HepG2 (cell line): ENCODE results near the gene SERPINF2. TPM values are rescaled to one million over a fixed set of nuclear protein-coding genes. Genes with fewer than 3 reads are reported as not detected.

ENCODE experiments used
- KDM4B ChIP-seq: sonication (generic); formaldehyde crosslinking; IDR thresholded peaks from 2 replicates; pipeline ENCODE4 v1.4.0; 2020; ENCODE audit warnings: missing genetic modification reagents
- KLF15 ChIP-seq: sonication (generic); formaldehyde crosslinking; IDR thresholded peaks from 2 replicates; pipeline ENCODE4 v1.8.1; 2023; ENCODE audit warnings: borderline replicate concordance, mild to moderate bottlenecking, inconsistent platforms, missing genetic modification reagents, mixed read lengths
- MATR3 ChIP-seq: sonication (generic); formaldehyde crosslinking; IDR thresholded peaks from 2 replicates; pipeline ENCODE4 v1.4.0; 2020; ENCODE audit warnings: missing genetic modification reagents
- NFIB ChIP-seq: sonication (generic); formaldehyde crosslinking; IDR thresholded peaks from 2 replicates; pipeline ENCODE4 v1.9.0; 2021; ENCODE audit warnings: missing genetic modification reagents, mild to moderate bottlenecking, borderline replicate concordance
- RELA ChIP-seq: sonication (generic); formaldehyde crosslinking; IDR thresholded peaks from 2 replicates; pipeline ENCODE4 v1.4.0; 2020; ENCODE audit warnings: missing genetic modification reagents
- SMARCE1 ChIP-seq: fragments of 450-650 bp; IDR thresholded peaks from 2 replicates; pipeline ENCODE4 v1.6.1; 2017; ENCODE audit warnings: borderline replicate concordance
- WIZ ChIP-seq: sonication (generic); formaldehyde crosslinking; IDR thresholded peaks from 2 replicates; pipeline ENCODE4 v1.5.1; 2020; ENCODE audit warnings: mild to moderate bottlenecking, missing genetic modification reagents
- ZBTB37 ChIP-seq: sonication (generic); formaldehyde crosslinking; IDR thresholded peaks from 2 replicates; pipeline ENCODE4 v1.4.0; 2020; ENCODE audit warnings: mild to moderate bottlenecking, missing genetic modification reagents
- ZNF12 ChIP-seq: sonication (generic); formaldehyde crosslinking; IDR thresholded peaks from 2 replicates; pipeline ENCODE4 v1.5.0; 2020; ENCODE audit warnings: missing genetic modification reagents
- ZNF142 ChIP-seq: sonication (generic); formaldehyde crosslinking; IDR thresholded peaks from 2 replicates; pipeline ENCODE4 v1.4.0; 2020; ENCODE audit warnings: missing genetic modification reagents
- ZNF362 ChIP-seq: sonication (generic); formaldehyde crosslinking; IDR thresholded peaks from 2 replicates; pipeline ENCODE4 v1.4.0; 2020; ENCODE audit warnings: missing genetic modification reagents, mild to moderate bottlenecking, borderline replicate concordance
- ZNF615 ChIP-seq: sonication (generic); formaldehyde crosslinking; IDR thresholded peaks from 2 replicates; pipeline ENCODE4 v1.5.0; 2020; ENCODE audit warnings: mild to moderate bottlenecking, missing genetic modification reagents, borderline replicate concordance
- ZNF770 ChIP-seq: sonication (generic); formaldehyde crosslinking; IDR thresholded peaks from 2 replicates; pipeline ENCODE4 v1.5.0; 2020; ENCODE audit warnings: mild to moderate bottlenecking, missing genetic modification reagents
- ZNF784 ChIP-seq: sonication (generic); formaldehyde crosslinking; IDR thresholded peaks from 2 replicates; pipeline ENCODE4 v1.5.1; 2020; ENCODE audit warnings: missing genetic modification reagents, mild to moderate bottlenecking, borderline replicate concordance
- ZSCAN21 ChIP-seq: sonication (generic); formaldehyde crosslinking; IDR thresholded peaks from 2 replicates; pipeline ENCODE4 v1.8.0; 2022; ENCODE audit warnings: mild to moderate bottlenecking, missing genetic modification reagents, moderate library complexity, borderline replicate concordance
- polyA plus RNA-seq, 8 experiments: library from polyadenylated mRNA; depleted of rRNA in 3 of 8; stranded (reverse) in 7 of 8; unstranded in 1 of 8; fragments of >200 nt; fragmentation: Illumina TruSeq in 4 of 8; extraction: Trizol in 4 of 8; gene quantifications; 2 replicates each; pipeline versions ENCODE4 v1.2.1 to v1.2.3, GENCODE V29; 2011 to 2016; ENCODE audit warnings: low read depth in 4 of 8, missing spikeins in 1 of 8, mixed read lengths in 1 of 8; ENCODE audit not compliant: insufficient read depth in 1 of 8
- total RNA-seq, 5 experiments: library from RNA; depleted of rRNA; stranded (reverse); fragments of >200 nt; fragmentation: Illumina TruSeq; extraction: Trizol; gene quantifications; 2 replicates each; pipeline ENCODE4 v1.2.3, GENCODE V29; 2016; ENCODE audit warnings: low read depth in 1 of 5
- TF ChIP-seq, protein P1 (sequence below): sonication (generic); formaldehyde crosslinking; IDR thresholded peaks from 2 replicates; pipeline ENCODE4 v1.5.0; 2020; ENCODE audit warnings: mild to moderate bottlenecking, low read depth, missing genetic modification reagents, borderline replicate concordance

SERPINF2 gene
- total and polyA plus RNA-seq, 2 of the 13 experiments (the other 11 are each of a cell fraction or from before 2014, with no cell fraction given), result 309 to 548 TPM

DNA sequence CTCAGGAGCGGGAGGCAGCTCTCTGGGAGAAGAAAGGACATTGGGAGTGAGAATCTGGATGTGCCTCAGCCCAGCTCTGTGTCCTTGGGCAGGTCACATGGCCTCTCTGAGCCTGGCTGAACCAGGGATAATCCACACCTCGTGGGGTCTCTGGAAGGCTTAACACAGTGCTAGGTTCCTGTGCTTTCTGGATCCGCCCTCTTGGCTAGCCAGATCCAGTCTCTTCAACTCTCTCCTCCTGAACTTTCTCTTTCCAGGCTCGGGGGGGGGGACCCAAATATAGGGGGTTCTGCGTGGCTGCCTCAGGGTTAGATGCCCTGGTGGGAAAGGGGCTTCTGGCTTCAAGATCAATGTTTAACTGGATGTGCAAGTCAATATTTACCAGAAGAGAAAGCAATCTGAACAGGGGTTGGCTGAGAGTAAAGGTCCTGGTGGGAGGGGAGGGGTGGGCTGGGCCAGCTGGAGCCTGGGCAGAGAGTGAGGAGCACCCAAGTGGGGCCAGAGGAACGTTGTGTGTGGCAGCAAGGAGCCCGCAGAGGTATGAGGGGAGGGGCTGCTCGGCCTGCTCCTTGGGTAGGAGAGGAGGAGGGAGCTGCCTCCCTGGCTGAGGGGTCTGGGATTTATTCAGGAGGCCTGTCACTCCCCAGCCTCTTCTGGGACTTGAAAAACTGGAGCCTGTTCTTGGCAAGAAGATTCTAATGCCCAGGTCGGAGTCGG is at the start of gene SERPINF2 (continued):
- TF ChIP-seq ZNF142, result 0 out of 2 replicates have a peak, but pooled peaks have one; percentile 20
- no peak for TF ChIP-seq MATR3 (CRISPR knock-in tag)
- TF ChIP-seq NFIB (CRISPR knock-in tag), result no peak
- no peak for TF ChIP-seq ZSCAN21 (CRISPR knock-in tag)
- TF ChIP-seq, protein P1, sequence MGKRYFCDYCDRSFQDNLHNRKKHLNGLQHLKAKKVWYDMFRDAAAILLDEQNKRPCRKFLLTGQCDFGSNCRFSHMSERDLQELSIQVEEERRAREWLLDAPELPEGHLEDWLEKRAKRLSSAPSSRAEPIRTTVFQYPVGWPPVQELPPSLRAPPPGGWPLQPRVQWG, result no peak
- TF ChIP-seq ZBTB37, result no peak; the same call in 1 of the 2 replicates
- TF ChIP-seq ZNF615 (CRISPR knock-in tag), result no peak
- no peak for TF ChIP-seq KLF15 (CRISPR knock-in tag)
- TF ChIP-seq RELA (CRISPR knock-in tag), result no peak
- no peak for TF ChIP-seq ZNF12 (CRISPR knock-in tag)
- TF ChIP-seq SMARCE1, result no peak
- 0 out of 2 replicates have a peak, but pooled peaks have one; percentile 25 for TF ChIP-seq KDM4B (CRISPR knock-in tag)
- no peak for TF ChIP-seq ZNF784 (CRISPR knock-in tag)
- no peak for TF ChIP-seq ZNF362 (CRISPR knock-in tag)
- TF ChIP-seq ZNF770 (CRISPR knock-in tag), result no peak; the same call in 1 of the 2 replicates
- TF ChIP-seq WIZ (CRISPR knock-in tag), result no peak
